GM12878 (cell line): ENCODE results near the gene SBNO2.

Experiments used
- BHLHE40 ChIP-seq, 2 experiments: fragments of 450-650 bp in 1 of 2; IDR thresholded peaks; 2 replicates each; pipeline ENCODE4 v1.6.1; 2011 to 2017; ENCODE audit warnings: low read depth in 2 of 2, borderline replicate concordance in 1 of 2, improper control_type of control experiment in 1 of 2, low read length in 1 of 2, mild to moderate bottlenecking in 1 of 2
- CEBPB ChIP-seq, 2 experiments: fragments of 150-350 bp in 1 of 2; IDR thresholded peaks; 2 replicates each; pipeline ENCODE4 v1.6.1; 2012 to 2014; ENCODE audit warnings: low read depth in 2 of 2, low read length in 2 of 2, borderline replicate concordance in 1 of 2, inconsistent platforms in 1 of 2
- CREM ChIP-seq: IDR thresholded peaks from 2 replicates; pipeline ENCODE4 v1.6.1; 2014; ENCODE audit warnings: antibody characterized with exemption, low read depth
- CTCF ChIP-seq, 3 experiments: IDR thresholded peaks in 2 of 3; conservative IDR thresholded peaks in 1 of 3; 2 replicates each; pipeline ENCODE4 v1.5.1; 2011; ENCODE audit warnings: low read depth in 3 of 3, low read length in 3 of 3, mild to moderate bottlenecking in 3 of 3, control low read depth in 2 of 3, moderate library complexity in 2 of 3, inconsistent platforms in 1 of 3, mixed read lengths in 1 of 3; ENCODE audit not compliant: control insufficient read depth in 2 of 3, insufficient read depth in 1 of 3; ENCODE audit errors: extremely low read depth in 1 of 3
- MTA3 ChIP-seq: IDR thresholded peaks from 2 replicates; pipeline ENCODE4 v1.6.1; 2012; ENCODE audit warnings: low read length, inconsistent platforms, borderline replicate concordance
- POLR2AphosphoS2 ChIP-seq: IDR thresholded peaks from 2 replicates; pipeline ENCODE4 v1.6.1; 2011; ENCODE audit warnings: low read depth, mild to moderate bottlenecking, low read length, improper control_type of control experiment, moderate library complexity
- SP1 ChIP-seq: IDR thresholded peaks from one replicate; pipeline ENCODE4 v1.6.1; 2011; ENCODE audit warnings: low read depth, low read length
- TAF1 ChIP-seq: IDR thresholded peaks from 2 replicates; pipeline ENCODE4 v1.6.1; 2011; ENCODE audit warnings: mild to moderate bottlenecking, low read depth, low read length, borderline replicate concordance
- USF1 ChIP-seq: IDR thresholded peaks from 2 replicates; pipeline ENCODE4 v1.6.1; 2011; ENCODE audit warnings: borderline replicate concordance, low read depth, mild to moderate bottlenecking, moderate library complexity, mixed read lengths, low read length; ENCODE audit not compliant: insufficient read depth; ENCODE audit errors: extremely low read length

- no peak for TF ChIP-seq USF1
- no peak for TF ChIP-seq POLR2AphosphoS2
- TF ChIP-seq TAF1: no peak
- no peak for TF ChIP-seq CEBPB (IDR thresholded peaks at IDR 0.05; ENCODE audit: borderline replicate concordance in 1 of 2, low read depth in 2 of 2, low read length in 2 of 2)
- no peak for TF ChIP-seq MTA3
- no peak for TF ChIP-seq BHLHE40 (IDR thresholded peaks at IDR 0.05; ENCODE audit: borderline replicate concordance in 1 of 2, low read depth in 2 of 2, low read length in 1 of 2)
- no peak for TF ChIP-seq CTCF (IDR thresholded peaks at IDR 0.05 in 2 of 3, conservative IDR thresholded peaks at IDR 0.05 in 1 of 3; ENCODE audit: control insufficient read depth in 2 of 3, extremely low read depth in 1 of 3, insufficient read depth in 1 of 3, low read depth in 3 of 3, low read length in 3 of 3)
- TF ChIP-seq CREM: no peak
- TF ChIP-seq SP1: no peak
These were observed 22.0 kb downstream of the SBNO2 start for GRCh38 chr19:1151917-1152587.
